GM19395 (cell line): ENCODE results near the gene ESR2.
"Not testable (repeated sequence)": the region's sequence is repeated elsewhere in the genome, so short reads cannot be mapped to it uniquely, and the experiment has no call there.

Source experiments
- ATAC-seq: cut with Tn5 transposase; IDR thresholded peaks from one replicate; pipeline ENCODE4 v1.9.1; 2021; ENCODE audit warnings: mild to moderate bottlenecking, moderate library complexity; ENCODE audit not compliant: unreplicated experiment

The ESR2 gene

DNA sequence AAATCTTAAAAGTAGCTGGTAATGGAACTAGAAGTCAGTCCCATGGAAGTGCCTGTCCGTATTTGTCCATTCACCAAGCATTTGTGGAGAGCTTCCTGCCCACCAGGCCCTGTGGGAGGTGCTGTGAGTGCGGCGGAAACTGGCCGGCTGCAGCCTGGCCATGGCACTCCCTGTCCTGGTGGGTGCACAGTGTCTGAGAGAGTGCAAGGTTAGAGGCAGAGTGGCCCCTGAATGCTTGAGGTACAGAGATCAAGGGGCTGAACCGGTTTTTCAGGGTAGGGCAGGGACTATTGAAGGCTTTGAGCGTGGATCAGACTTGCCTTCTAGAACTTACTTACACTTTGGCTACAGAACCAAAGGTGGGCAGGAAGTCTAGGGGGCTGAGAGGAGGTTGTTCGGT is 92.9 kb downstream of the ESR2 start:
- ATAC-seq = no peak

DNA sequence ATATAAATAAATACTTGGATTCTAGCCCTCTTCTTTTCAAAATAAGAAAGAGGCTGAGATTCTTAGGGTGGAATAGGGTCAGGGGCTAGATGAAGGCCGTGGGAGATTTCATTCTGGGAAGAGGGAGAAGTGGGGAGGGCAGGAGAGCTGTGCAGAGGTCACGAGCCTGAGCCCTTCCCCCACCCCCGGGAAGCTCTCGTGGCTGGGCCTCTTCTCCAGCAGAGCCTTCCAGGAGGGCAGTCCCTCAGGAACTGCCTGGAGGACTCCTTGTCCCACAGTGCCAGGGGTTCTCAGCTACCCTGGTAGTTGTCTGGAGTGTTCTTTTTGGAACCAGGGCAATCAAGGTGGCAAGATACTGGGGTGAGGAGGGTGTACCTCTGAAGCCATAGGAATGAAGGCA is 94.0 kb downstream of the ESR2 start:
- ATAC-seq = no peak

DNA sequence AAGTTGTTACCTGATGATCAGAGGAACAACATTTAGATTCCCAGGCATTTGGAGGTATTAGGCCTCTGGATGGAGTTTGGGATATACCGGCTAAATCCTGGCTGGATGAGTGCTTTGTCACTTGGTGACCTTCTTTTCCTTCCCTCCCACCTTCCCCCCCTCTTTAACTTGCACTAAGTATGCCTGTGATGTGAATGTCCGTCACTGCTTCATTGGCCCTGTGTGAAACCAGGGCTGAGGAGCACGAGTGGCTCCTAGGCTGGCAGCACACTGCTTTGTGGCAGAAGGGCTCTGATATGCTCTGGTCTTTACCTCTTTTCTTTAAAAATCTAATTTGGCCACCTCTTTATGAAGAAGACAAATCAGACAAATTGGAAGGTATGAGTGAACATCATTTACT is 95.7 kb downstream of the ESR2 start:
- no peak for ATAC-seq

DNA sequence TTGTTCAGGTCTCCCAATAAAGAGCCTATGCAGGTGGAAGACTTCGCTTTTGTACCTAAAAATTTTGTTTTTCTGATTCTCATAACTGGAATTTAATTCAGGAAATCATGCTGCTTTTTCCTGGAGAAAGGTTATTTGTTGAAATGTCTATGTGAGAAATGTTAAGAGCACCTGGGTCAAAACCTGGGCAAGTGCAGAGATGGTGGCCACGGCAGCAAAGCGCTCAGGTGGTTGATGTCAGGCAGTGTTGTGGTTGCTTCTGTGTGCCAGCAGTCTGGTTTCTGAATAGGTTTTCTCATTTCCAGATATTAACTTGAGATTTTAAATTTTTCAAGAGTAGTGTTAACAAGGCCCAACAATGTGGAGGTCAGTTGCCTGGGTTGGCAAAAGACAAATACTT is 96.2 kb downstream of the ESR2 start:
- no peak for ATAC-seq

DNA sequence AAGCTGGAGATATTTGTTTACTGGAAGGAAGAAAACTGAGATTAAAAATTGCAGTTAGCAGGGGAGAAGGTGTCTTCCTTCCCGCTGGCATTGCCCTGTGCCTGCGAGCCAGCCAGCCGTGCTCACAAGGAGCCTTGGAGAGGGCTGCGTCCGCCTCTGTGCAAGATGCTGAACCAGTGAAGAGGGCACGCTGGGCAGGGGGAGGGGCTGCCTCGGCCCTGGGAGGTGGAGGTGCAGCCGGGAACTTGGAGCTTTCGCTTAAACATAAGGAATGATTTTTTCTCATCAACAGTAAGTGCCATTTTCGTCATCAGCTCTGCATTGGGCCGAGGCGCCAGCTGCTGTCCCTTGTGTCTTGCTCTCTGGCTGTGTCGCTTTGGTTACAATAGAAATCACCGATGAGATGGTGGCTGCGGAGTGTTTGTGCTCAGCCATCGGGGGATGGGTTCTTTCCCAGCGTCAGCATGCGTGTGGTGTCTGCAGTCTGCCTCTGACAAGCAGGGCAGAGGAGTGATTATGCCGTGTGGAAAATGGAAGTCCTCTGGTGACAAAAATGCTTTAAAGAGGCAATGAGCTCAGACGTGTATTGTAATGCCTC is 97.3 kb downstream of the ESR2 start:
- ATAC-seq = peak; percentile 65

DNA sequence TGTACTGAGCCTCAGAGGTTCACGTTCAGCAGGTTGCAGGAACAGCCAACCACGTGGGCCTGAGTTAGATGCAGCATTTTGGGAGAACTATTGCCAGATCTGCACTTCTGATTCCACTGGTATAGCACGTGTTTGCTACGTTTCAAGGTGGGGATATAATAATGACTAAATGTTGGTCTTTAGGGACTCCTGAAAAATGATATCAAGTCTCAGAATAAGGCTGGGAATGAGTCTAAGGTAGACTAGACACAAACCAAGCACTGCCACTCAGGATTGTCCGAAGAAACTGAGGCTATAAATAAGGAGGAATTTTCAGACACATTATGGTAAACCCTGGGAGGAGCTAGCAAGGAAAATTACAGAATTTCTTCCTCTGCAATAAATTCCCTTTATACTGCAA is 98.1 kb downstream of the ESR2 start:
- no peak for ATAC-seq

DNA sequence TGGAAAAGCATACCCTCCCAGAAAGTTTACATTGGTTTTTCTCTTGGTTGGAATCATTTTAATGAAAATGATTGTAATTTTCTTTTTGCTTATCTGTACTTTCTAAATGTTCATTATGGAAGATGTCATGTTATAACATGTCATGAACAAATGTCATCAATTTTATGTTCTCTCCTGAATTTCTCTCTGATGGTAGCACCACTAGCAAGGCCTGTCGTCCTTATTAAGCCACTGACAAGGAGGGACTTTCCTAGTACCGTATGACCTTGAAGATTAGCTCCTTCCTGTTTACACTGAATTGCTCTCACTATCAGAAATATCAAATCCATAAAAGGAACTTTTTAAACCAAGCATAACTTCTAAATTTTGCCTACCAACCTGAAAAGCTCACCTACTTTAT is 99.0 kb downstream of the ESR2 start:
- peak; percentile 62 for ATAC-seq

DNA sequence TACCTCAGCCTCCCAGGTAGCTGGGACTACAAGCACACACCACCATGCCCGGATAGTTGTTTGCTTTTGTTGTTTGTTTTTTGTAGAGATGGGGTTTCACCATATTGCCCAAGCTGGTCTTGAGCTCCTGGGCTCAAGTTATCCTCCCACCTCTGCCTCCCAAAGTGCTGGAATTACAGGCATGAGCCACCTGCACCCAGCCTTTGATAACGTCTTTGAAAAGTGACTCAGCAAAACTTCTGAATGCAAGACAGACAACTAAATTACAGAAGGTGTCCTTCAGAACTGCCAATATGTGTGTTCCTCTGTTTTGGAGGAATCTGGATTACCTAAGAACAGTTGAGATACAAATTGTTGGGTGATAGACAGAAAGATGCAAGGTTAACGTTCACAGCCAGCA is 99.8 kb downstream of the ESR2 start:
- no peak for ATAC-seq

DNA sequence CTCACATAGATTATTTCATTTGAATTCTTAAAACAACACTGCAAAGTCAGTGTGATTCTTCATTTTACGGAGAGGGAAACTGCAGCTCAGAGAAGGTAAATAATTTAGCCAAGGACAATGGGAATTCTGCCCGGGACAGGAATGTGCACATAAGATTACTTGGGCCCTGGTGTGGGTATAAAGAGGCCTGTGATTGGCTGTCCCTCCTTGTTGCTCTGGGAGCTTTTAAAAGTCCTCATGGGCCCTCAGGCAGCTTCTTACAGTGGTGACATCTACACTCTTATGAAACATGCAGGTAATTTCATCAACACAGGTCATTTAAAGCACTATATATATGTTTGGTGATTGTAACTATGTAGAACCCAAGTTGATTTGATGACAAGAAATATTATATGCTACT is 100.3 kb downstream of the ESR2 start:
- no peak for ATAC-seq

DNA sequence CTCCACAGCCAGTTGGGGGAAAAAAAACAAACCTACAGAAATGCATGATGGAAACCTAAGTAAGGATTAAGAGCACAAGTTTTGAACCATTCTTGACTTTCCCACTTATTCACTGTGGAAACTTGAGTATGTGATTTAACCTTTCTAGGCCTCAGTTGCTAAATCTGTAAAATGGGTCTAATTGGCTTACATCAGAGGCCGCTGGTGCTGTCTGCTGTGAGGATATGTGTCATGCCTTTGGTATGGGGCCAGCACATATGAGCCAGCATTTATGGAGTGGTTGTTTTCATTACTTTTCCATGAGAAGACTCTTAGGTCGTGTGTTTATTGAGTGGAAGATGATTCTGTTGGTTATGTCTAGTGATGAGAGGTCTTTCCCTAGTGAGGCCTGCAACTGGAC is 102.4 kb downstream of the ESR2 start:
- no peak for ATAC-seq

DNA sequence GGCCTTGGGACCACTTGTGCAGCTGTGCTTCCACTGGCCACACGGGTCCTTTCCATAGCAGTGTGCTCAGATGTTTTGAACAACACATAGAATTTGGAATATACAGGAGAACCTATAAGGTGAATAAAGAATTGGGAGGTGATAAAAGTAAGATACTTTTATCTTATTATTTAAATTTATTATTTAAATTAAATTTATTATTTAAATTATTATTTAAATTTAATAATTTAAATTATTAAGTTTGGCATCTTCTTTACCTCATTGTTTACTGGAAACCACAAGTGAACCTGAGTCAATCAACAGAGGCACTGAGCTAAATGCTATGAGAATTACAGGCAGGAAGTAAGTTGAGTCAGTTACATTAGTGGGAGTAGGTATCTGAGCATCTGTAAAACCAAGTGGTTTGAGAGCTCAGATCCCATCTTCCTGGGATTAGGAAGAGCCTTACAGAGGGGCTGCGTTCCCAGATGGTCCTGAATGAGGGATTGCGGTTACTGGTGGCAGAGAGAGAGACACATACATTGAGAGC is 103.1 kb downstream of the ESR2 start:
- ATAC-seq = no peak

DNA sequence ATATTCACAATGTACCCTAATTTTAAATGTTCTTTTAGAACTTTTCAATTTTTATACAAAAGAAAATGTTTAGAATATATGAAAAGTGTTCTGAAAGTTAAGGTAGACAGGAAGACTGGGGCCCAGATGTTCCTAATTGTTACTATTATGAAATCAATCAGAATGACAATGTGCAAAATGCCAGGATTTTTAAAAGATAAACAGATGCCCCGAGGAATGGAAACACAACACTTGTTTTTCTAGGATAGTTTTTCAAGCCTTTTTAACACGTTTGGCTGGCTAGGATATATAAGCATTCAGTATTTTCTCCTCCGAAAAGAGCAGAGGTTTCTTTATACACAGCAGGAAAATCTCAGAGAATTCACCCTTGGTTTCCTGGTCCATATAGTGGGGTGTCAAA is 106.8 kb downstream of the ESR2 start:
- no peak for ATAC-seq

DNA sequence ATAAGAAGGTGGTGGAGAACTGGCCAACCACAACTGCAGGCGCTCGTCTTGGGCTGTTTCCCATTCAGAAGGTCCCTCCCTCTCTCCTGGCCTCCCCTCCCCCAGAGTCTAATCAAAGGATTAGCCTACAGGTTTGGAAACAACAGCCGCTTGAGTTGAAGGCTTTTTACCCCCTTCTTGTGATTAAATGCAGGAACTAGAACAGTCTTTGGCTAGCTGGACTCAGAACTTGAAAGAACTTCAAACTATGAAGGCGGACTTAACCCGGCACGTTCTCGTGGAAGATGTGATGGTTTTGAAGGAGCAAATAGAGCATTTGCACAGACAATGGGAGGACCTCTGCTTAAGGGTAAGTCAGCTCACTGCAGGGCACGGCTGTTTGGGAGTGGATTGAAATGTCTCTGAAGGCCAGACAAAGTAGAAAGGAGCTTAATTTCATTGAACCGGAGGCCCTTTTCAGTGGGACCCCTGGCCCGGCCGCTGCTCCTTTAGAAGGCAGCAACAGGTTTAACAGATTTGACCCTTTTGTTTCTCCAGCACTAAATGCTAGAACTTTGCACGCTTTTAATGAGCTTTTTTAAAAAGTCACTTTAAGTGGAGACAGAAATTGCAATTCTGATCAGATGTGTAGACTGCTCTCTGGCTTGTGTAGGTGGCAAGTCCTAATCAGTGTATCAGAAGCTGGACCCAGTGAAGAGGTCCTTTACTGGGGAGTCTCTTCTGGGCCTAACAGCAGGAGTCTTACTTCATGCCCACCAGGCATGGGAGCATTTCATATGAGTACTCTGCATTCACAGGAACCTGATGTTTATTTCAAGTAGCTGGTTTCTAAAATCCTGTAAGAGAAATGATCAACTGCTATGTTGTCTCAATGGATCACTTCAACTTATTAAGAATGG is 107.7 kb downstream of the ESR2 start:
- ATAC-seq = no peak

DNA sequence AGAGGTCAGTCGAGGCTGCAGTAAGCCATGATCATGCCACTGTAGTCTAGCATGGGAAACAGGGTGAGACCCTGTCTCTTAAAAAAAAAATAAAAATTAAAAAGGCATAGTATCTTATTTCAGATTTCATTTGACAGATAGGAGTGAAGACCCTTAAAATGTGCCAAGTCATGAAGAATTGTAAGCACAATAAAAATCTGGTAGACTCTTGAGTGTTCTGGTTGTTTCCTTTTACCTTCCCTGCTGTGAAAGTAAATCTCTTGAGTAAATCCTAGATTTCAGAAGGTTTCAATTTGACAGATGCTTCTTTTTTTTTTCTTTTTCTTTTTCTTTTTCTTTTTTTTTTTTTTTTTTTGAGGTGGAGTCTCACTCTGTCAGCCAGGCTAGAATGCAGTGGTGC is 109.0 kb downstream of the ESR2 start:
- ATAC-seq = no peak

DNA sequence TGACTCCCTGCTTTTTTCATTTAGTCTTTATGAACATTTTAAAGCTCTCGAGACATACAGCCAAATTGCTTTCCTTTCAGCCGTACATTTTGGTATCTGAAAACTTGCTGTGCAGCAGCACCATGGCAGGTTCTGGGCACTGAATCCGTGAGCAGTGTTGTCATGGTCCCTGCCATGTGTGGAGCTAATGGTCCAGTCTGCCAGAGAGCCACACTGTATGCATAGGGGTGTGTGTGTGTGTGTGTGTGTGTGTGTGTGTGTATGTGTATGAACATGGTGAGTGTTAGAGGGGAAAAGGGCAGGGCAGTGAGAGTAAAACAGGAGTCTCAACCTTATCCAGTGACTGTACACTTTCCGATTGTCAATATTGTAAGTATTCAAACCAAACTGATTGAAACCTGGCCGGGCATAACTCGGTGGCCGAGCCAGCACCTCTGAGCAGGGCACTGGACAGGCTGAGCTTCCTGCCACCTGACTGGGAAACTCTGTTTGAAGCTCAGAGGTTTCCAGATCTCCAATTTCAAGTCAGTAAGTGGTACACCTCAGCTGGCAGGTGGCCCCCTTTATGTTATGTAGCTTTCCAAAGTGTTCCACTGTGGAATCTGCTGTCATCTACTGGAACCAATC is 110.0 kb downstream of the ESR2 start:
- ATAC-seq = no peak

DNA sequence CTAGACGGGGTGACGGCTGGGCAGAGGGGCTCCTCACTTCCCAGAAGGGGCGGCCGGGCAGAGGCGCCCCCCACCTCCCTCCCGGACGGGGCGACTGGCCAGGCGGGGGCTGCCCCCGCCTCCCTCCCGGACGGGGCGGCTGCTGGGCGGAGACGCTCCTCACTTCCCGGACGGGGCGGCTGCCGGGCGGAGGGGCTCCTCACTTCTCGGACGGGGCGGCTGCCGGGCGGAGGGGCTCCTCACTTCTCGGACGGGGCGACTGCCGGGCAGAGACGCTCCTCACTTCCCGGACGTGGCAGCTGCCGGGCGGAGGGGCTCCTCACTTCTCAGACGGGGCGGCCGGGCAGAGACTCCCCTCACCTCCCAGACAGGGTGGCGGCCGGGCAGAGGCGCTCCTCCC is 111.3 kb downstream of the ESR2 start:
- not testable (repeated sequence) for ATAC-seq

DNA sequence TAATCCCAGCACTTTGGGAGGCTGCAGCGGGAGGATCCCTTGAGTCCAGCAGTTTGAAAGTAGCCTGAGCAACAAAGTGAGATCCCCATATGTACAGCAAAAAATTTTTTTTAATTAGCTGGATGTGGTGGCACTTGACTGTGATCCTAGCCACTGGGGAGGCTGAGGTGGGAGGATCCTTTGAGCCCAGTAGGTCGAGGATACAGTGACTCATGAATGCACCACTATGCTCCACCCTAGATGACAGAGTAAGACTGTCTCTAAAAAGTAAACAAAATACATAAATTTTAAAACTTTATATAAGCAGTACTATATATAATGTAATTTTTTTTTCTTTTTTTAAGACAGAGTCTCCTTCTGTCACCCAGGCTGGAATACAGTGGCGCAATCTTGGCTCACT is 115.4 kb downstream of the ESR2 start:
- ATAC-seq = no peak

DNA sequence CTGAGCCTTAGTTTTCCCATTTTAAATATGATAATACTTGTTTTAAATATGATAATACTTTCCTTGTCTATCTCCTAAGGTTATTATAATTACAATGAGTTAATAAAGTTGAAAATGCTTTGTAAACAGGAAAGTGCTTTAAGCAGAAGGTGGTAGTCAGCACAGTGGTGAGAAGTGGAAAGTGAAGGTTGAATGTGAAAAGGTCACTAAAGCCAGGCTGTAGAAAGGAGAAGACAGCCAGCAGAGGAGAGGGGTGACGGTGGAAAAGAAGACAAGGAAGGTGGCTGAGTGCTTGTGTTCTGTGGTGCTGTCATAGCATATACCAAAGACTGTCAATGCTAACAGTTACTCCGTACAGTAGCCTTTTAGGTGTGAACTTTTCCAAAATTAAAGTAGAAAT is 117.8 kb downstream of the ESR2 start:
- no peak for ATAC-seq

DNA sequence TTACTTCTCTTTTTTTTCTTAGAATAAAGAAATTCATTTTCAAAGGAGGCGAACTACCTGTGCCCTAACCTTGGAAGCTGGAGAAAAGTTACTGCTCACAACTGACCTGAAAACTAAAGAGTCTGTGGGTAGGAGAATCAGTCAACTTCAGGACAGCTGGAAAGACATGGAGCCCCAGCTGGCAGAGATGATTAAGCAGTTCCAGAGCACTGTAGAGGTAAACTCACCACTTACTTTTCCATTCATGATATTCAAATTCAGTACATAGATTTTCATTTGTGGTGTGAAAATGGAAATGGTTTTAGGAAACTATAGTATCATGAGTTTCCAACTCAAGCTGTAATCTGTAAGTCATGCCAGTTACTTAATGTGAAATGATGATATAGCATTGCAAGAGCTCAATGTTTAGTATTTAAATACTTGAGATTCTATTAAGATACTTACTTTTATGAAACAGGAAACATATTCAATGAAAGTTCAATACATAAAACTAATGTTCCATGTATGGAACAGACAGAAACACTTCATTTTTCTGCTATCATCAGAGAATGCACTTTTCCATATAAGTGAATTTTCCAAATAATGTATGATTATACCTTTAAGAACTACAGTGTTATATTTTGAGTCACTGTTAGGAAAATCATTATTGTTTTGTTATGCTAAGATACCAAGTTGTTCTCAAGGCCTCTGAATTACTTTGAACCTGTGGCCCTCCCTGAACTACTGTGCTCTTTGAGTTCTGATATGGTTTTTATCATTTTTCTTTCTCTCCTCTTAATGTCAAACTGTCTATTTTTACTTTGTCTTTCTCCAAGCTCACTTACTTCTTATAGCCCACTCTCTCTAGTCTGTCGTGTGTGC is 119.0 kb downstream of the ESR2 start:
- no peak for ATAC-seq

DNA sequence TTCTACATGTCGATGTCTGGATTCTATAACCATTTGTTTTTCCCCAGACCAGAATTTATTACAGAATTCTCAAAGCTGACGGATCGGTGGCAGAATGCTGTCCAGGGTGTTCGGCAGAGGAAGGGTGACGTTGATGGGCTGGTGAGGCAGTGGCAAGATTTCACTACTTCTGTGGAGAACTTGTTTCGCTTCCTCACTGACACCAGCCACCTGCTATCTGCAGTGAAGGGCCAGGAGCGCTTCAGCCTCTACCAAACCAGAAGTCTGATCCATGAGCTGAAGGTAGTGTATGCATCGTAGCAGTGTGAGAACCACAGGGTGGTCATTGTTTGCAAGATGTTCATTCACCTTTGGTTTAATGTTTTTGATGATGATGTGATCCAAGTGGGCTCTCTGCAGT is 124.0 kb downstream of the ESR2 start:
- peak; percentile 70 for ATAC-seq

DNA sequence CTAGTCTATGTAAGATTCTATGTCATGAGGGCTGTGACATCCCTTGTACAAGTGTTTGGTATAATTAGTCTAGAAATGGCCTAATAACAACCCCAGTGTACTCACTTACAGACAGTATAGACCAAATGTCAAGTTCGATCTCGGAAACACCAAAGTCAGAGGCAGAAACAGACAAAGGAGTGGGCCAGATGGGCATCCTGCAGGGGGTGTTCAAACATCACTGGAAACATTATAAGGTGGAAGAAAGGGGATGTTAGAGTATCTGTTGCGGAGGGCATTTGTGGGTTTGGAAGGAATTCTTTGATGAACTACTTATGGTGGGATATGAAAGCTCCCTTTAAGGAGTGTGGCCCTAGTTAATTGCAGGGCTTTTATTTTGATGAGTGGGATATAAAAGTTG is 134.6 kb downstream of the ESR2 start:
- no peak for ATAC-seq
